WTC11 (cell line): Measurements from ENCODE around the gene ATP6V1F. TPM values are rescaled to one million over a fixed set of nuclear protein-coding genes. Genes with fewer than 3 reads are reported as not detected.

ENCODE experiments used
- ATAC-seq: fragments of 200-7000 bp; cut with Tn5 transposase; 2 replicates; pipeline ENCODE4 v1.10.0; 2021; ENCODE audit warnings: mild to moderate bottlenecking, moderate library complexity
- CTCF ChIA-PET: fragments of 300-600 bp; sonication (Branson Sonifier 250); formaldehyde crosslinking; loops from one replicate; lab custom pipeline; 2021; ENCODE audit warnings: antibody characterized with exemption; lab: Charles Lee
- POLR2A ChIA-PET: fragments of 350-600 bp; sonication (Branson Sonifier 250); formaldehyde crosslinking; loops from one replicate; lab custom pipeline; 2021; ENCODE audit warnings: antibody characterized with exemption; lab: Charles Lee
- DNase-seq: peaks from one replicate; pipeline ENCODE4 v3.0.0; 2021; ENCODE audit warnings: low spot score
- H3K27ac Mint-ChIP-seq: 2 replicates; pipeline ENCODE4 v1.8.0; 2021; ENCODE audit warnings: mixed read lengths
- H3K27me3 Mint-ChIP-seq: 2 replicates; pipeline ENCODE4 v1.8.0; 2021; ENCODE audit warnings: low read depth, mild to moderate bottlenecking, moderate library complexity, mixed read lengths
- H3K36me3 Mint-ChIP-seq: 2 replicates; pipeline ENCODE4 v1.8.0; 2021; ENCODE audit warnings: mixed read lengths
- H3K4me1 Mint-ChIP-seq: 2 replicates; pipeline ENCODE4 v1.8.0; 2022; ENCODE audit warnings: mixed read lengths
- H3K4me3 Mint-ChIP-seq: 2 replicates; pipeline ENCODE4 v1.8.0; 2021; ENCODE audit warnings: mild to moderate bottlenecking, moderate library complexity, mixed read lengths
- H3K9me3 Mint-ChIP-seq: 2 replicates; pipeline ENCODE4 v1.8.0; 2021; ENCODE audit warnings: mixed read lengths
- ATF1 ChIP-seq: sonication (generic); formaldehyde crosslinking; IDR thresholded peaks from 2 replicates; pipeline ENCODE4 v1.8.1; 2023; ENCODE audit warnings: mild to moderate bottlenecking, moderate library complexity, missing genetic modification reagents
- GRHL2 ChIP-seq: fragments of 250-450 bp; sonication (Bioruptor Pico); IDR thresholded peaks from 2 replicates; pipeline ENCODE4 v1.8.0; 2022; ENCODE audit warnings: mild to moderate bottlenecking, moderate library complexity; ENCODE audit not compliant: insufficient replicate concordance, severe bottlenecking
- IRF2 ChIP-seq: sonication (generic); formaldehyde crosslinking; IDR thresholded peaks from 2 replicates; pipeline ENCODE4 v1.8.0; 2022; ENCODE audit warnings: low read depth, missing genetic modification reagents, borderline replicate concordance
- MXD4 ChIP-seq: fragments of 250-450 bp; sonication (Bioruptor Pico); IDR thresholded peaks from 2 replicates; pipeline ENCODE4 v1.8.0; 2021; ENCODE audit warnings: mild to moderate bottlenecking, moderate library complexity, borderline replicate concordance
- NFYB ChIP-seq: sonication (generic); formaldehyde crosslinking; conservative IDR thresholded peaks from 2 replicates; pipeline ENCODE4 v1.8.0; 2022; ENCODE audit warnings: low read depth, missing genetic modification reagents
- RELA ChIP-seq: sonication (generic); formaldehyde crosslinking; IDR thresholded peaks from 2 replicates; pipeline ENCODE4 v1.8.1; 2022; ENCODE audit warnings: missing genetic modification reagents, mild to moderate bottlenecking, borderline replicate concordance
- ZNF121 ChIP-seq: sonication (generic); formaldehyde crosslinking; IDR thresholded peaks from 2 replicates; pipeline ENCODE4 v1.8.0; 2023; ENCODE audit warnings: missing genetic modification reagents
- ZNF232 ChIP-seq: sonication (generic); formaldehyde crosslinking; IDR thresholded peaks from 2 replicates; pipeline ENCODE4 v1.8.0; 2022; ENCODE audit warnings: mild to moderate bottlenecking, missing genetic modification reagents
- ZNF263 ChIP-seq: sonication (generic); formaldehyde crosslinking; IDR thresholded peaks from 2 replicates; pipeline ENCODE4 v1.8.1; 2022; ENCODE audit warnings: low read depth, mild to moderate bottlenecking, moderate library complexity, missing genetic modification reagents
- ZNF423 ChIP-seq: fragments of 250-450 bp; sonication (Bioruptor Pico); IDR thresholded peaks from 2 replicates; pipeline ENCODE4 v2.1.2; 2022; ENCODE audit warnings: mild to moderate bottlenecking, moderate library complexity
- total RNA-seq: library from RNA; stranded (reverse); gene quantifications from 3 replicates; pipeline ENCODE4 v1.2.3, GENCODE V29; 2021
- TF ChIP-seq, protein P1 (sequence below): sonication (generic); formaldehyde crosslinking; IDR thresholded peaks from 2 replicates; pipeline ENCODE4 v1.8.1; 2023; ENCODE audit warnings: mild to moderate bottlenecking, moderate library complexity, missing genetic modification reagents
- TF ChIP-seq, protein P2 (sequence below): fragments of 250-450 bp; sonication (Bioruptor Pico); IDR thresholded peaks from 2 replicates; pipeline ENCODE4 v1.9.0; 2021; ENCODE audit warnings: mild to moderate bottlenecking, borderline replicate concordance
- TF ChIP-seq, protein P3 (sequence below): sonication (generic); formaldehyde crosslinking; IDR thresholded peaks from 2 replicates; pipeline ENCODE4 v1.8.0; 2023; ENCODE audit warnings: missing genetic modification reagents, mild to moderate bottlenecking, borderline replicate concordance
- TF ChIP-seq, protein P4 (sequence below): sonication (generic); formaldehyde crosslinking; IDR thresholded peaks from 2 replicates; pipeline ENCODE4 v1.8.1; 2023; ENCODE audit warnings: mild to moderate bottlenecking, missing genetic modification reagents, moderate library complexity
- TF ChIP-seq, protein P5 (sequence below): fragments of 250-450 bp; sonication (Bioruptor Pico); IDR thresholded peaks from 2 replicates; pipeline ENCODE4 v1.9.0; 2021; ENCODE audit warnings: moderate library complexity, mild to moderate bottlenecking, inconsistent platforms, borderline replicate concordance
- TF ChIP-seq, protein P6 (sequence below): sonication (generic); formaldehyde crosslinking; IDR thresholded peaks from 2 replicates; pipeline ENCODE4 v1.8.1; 2023; ENCODE audit warnings: mild to moderate bottlenecking, missing genetic modification reagents, moderate library complexity

The ATP6V1F gene
- total RNA-seq, 1 experiment from 2014 or later = 117 TPM

DNA sequence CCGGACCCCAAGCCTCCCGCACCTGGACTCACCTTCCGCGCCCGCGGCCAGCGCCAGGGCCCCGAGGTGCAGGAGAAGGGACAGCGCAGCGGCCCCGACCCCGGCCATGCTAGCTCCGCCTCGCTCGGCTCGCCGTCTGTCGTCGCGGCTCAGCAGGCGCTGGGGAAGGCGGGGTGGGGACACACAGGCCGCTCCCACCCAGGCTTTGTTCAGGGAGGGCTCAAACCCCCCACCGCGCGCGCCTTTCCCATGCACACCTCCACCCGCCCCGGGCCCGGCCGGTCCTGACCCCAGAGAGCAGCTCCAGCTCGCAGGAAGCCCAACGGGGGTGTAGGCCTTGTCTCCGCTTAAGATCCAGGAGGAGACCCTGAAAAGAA, 47.9 kb downstream of the ATP6V1F start, which contains the start of gene KCP (continued):
- peak; percentile 52; the same call in 1 of the 2 replicates for TF ChIP-seq ZNF263 (CRISPR knock-in tag)
- TF ChIP-seq ZNF121 (CRISPR knock-in tag) = no peak
- TF ChIP-seq, protein P1, sequence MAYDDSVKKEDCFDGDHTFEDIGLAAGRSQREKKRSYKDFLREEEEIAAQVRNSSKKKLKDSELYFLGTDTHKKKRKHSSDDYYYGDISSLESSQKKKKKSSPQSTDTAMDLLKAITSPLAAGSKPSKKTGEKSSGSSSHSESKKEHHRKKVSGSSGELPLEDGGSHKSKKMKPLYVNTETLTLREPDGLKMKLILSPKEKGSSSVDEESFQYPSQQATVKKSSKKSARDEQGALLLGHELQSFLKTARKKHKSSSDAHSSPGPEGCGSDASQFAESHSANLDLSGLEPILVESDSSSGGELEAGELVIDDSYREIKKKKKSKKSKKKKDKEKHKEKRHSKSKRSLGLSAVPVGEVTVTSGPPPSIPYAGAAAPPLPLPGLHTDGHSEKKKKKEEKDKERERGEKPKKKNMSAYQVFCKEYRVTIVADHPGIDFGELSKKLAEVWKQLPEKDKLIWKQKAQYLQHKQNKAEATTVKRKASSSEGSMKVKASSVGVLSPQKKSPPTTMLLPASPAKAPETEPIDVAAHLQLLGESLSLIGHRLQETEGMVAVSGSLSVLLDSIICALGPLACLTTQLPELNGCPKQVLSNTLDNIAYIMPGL = peak; percentile 60; the same call in 1 of the 2 replicates
- TF ChIP-seq GRHL2 (CRISPR knock-in tag) = no peak
- peak; percentile 32; the same call in 1 of the 2 replicates for TF ChIP-seq ZNF423 (CRISPR knock-in tag)
- TF ChIP-seq, all 79 proteins: peak for 6

DNA sequence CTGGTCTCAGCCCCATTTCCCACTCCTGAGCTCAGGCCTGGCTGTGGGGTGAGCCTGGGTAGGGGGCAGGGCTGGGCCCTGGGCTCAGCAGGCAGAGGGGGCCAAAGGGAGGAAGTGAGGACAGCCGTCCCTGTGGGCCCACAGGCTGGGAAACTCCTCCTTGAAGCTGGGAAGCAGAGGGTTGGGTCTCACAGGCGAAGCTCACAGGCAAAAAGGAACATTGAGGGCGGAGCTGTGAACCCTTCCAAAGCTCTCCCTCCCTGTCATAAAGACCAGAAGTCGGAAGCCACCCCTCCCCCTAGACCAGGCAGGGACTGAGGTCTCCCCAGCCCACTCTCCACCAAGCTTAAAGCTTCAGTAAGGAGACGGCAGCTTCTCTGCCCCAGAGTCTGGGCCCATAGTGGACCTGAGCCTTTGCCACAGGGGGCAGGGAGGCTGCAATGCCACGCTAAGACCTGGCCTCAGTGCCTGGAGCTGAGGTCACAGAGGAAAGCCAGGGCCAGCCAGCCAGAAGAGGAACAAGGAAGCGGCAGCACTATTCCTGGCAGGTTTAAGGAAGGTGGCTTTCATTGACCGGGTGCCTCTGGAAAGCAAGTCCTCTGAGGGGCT, 48.9 kb downstream of the ATP6V1F start:
- DNase-seq = peak; percentile 45
- H3K4me3 Mint-ChIP-seq = peak overlapping the region; percentile 72
- ChIA-PET POLR2A (interaction anchor here (1.1 kb wide), 1 partner anchor 9 kb away, joined by 3 read pairs; no protein-coding TSS in a partner anchor), CTCF (interaction anchor here (0.6 to 4.7 kb wide), 17 partner anchors 9 to 531 kb away, joined by 3 to 64 read pairs (median 5); partner anchors contain the start of gene IRF5)
- peaks cover 74% of the 10 kb centered on the region for H3K27me3 Mint-ChIP-seq
- TF ChIP-seq MXD4 (CRISPR knock-in tag) (no peak), ZNF232 (0 out of 2 replicates have a peak, but pooled peaks have one; percentile 37)
- H3K9me3 Mint-ChIP-seq = no peaks in the 10 kb centered on the region
- ATAC-seq = peak; percentile 65
- H3K4me1 Mint-ChIP-seq = peaks cover 31% of the 10 kb centered on the region
- H3K36me3 Mint-ChIP-seq = no peaks in the 10 kb centered on the region
- H3K27ac Mint-ChIP-seq = peak overlapping the region; percentile 78; the same call in 1 of the 2 replicates

DNA sequence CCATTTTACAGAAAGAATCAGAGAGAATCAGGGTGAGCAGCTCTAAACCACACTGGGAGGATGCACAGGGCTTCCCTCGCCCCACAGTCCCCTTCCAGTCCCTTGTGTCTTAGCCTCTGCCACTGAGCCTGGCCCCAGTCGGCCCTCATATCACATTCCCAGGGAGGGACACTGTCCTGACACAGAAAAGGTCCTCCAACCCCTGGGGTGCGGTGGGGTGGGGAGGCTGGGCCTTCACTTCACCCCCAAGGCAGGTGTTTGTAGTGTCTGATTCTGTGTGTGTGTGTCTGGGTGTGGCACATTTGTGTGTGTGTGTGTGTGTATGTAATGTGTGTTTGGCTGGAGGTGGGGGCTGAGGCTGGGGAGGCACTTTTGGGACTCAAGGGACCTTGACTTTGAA, 49.6 kb downstream of the ATP6V1F start:
- TF ChIP-seq, protein P2, sequence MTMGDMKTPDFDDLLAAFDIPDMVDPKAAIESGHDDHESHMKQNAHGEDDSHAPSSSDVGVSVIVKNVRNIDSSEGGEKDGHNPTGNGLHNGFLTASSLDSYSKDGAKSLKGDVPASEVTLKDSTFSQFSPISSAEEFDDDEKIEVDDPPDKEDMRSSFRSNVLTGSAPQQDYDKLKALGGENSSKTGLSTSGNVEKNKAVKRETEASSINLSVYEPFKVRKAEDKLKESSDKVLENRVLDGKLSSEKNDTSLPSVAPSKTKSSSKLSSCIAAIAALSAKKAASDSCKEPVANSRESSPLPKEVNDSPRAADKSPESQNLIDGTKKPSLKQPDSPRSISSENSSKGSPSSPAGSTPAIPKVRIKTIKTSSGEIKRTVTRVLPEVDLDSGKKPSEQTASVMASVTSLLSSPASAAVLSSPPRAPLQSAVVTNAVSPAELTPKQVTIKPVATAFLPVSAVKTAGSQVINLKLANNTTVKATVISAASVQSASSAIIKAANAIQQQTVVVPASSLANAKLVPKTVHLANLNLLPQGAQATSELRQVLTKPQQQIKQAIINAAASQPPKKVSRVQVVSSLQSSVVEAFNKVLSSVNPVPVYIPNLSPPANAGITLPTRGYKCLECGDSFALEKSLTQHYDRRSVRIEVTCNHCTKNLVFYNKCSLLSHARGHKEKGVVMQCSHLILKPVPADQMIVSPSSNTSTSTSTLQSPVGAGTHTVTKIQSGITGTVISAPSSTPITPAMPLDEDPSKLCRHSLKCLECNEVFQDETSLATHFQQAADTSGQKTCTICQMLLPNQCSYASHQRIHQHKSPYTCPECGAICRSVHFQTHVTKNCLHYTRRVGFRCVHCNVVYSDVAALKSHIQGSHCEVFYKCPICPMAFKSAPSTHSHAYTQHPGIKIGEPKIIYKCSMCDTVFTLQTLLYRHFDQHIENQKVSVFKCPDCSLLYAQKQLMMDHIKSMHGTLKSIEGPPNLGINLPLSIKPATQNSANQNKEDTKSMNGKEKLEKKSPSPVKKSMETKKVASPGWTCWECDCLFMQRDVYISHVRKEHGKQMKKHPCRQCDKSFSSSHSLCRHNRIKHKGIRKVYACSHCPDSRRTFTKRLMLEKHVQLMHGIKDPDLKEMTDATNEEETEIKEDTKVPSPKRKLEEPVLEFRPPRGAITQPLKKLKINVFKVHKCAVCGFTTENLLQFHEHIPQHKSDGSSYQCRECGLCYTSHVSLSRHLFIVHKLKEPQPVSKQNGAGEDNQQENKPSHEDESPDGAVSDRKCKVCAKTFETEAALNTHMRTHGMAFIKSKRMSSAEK (CRISPR knock-in tag) = no peak
- TF ChIP-seq, protein P3, sequence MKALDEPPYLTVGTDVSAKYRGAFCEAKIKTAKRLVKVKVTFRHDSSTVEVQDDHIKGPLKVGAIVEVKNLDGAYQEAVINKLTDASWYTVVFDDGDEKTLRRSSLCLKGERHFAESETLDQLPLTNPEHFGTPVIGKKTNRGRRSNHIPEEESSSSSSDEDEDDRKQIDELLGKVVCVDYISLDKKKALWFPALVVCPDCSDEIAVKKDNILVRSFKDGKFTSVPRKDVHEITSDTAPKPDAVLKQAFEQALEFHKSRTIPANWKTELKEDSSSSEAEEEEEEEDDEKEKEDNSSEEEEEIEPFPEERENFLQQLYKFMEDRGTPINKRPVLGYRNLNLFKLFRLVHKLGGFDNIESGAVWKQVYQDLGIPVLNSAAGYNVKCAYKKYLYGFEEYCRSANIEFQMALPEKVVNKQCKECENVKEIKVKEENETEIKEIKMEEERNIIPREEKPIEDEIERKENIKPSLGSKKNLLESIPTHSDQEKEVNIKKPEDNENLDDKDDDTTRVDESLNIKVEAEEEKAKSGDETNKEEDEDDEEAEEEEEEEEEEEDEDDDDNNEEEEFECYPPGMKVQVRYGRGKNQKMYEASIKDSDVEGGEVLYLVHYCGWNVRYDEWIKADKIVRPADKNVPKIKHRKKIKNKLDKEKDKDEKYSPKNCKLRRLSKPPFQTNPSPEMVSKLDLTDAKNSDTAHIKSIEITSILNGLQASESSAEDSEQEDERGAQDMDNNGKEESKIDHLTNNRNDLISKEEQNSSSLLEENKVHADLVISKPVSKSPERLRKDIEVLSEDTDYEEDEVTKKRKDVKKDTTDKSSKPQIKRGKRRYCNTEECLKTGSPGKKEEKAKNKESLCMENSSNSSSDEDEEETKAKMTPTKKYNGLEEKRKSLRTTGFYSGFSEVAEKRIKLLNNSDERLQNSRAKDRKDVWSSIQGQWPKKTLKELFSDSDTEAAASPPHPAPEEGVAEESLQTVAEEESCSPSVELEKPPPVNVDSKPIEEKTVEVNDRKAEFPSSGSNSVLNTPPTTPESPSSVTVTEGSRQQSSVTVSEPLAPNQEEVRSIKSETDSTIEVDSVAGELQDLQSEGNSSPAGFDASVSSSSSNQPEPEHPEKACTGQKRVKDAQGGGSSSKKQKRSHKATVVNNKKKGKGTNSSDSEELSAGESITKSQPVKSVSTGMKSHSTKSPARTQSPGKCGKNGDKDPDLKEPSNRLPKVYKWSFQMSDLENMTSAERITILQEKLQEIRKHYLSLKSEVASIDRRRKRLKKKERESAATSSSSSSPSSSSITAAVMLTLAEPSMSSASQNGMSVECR = no peak
- TF ChIP-seq, protein P4, sequence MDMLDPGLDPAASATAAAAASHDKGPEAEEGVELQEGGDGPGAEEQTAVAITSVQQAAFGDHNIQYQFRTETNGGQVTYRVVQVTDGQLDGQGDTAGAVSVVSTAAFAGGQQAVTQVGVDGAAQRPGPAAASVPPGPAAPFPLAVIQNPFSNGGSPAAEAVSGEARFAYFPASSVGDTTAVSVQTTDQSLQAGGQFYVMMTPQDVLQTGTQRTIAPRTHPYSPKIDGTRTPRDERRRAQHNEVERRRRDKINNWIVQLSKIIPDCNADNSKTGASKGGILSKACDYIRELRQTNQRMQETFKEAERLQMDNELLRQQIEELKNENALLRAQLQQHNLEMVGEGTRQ = no peak
- TF ChIP-seq ZNF232 = no peak
- TF ChIP-seq ATF1 (CRISPR knock-in tag) = no peak
- no peak for TF ChIP-seq IRF2 (CRISPR knock-in tag)
- TF ChIP-seq, protein P5, sequence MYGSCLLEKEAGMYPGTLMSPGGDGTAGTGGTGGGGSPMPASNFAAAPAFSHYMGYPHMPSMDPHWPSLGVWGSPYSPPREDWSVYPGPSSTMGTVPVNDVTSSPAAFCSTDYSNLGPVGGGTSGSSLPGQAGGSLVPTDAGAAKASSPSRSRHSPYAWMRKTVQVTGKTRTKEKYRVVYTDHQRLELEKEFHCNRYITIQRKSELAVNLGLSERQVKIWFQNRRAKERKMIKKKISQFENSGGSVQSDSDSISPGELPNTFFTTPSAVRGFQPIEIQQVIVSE (CRISPR knock-in tag) = no peak
- TF ChIP-seq NFYB (CRISPR knock-in tag) = no peak
- no peak for TF ChIP-seq RELA (CRISPR knock-in tag)
- TF ChIP-seq, protein P6, sequence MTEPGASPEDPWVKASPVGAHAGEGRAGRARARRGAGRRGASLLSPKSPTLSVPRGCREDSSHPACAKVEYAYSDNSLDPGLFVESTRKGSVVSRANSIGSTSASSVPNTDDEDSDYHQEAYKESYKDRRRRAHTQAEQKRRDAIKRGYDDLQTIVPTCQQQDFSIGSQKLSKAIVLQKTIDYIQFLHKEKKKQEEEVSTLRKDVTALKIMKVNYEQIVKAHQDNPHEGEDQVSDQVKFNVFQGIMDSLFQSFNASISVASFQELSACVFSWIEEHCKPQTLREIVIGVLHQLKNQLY = no peak
- CTCF ChIA-PET = interaction anchor here (1.0 to 4.7 kb wide), 10 partner anchors 21 to 532 kb away, joined by 3 to 64 read pairs (median 8); no protein-coding TSS in a partner anchor
- DNase-seq = no peak
- Mint-ChIP-seq H3K4me1 (peaks cover 31% of the 10 kb centered on the region), H3K36me3 (no peaks in the 10 kb centered on the region), H3K9me3 (no peaks in the 10 kb centered on the region), H3K27ac (no peak overlapping the region), H3K4me3 (no peak overlapping the region), H3K27me3 (peaks cover 82% of the 10 kb centered on the region)
- POLR2A ChIA-PET = no interaction called here
- ATAC-seq = no peak
